Thymus (tissue), 11 donors: Measurements from ENCODE around the gene TTLL5. TPM values are rescaled to one million over a fixed set of nuclear protein-coding genes. Genes with fewer than 3 reads are reported as not detected.

ENCODE experiments used
- DNase-seq, 9 donors: peaks; one replicate each; pipeline ENCODE4 v3.0.0-alpha.2; 2013; ENCODE audit warnings: low spot score in 9 of 9, low read depth in 6 of 9, missing footprints in 1 of 9
- H3K27ac ChIP-seq, 2 donors: one replicate each; pipeline ENCODE4 v1.5.1; 2013; ENCODE audit warnings: control low read depth in 1 of 2, low read depth in 1 of 2, low read length in 1 of 2, mild to moderate bottlenecking in 1 of 2, moderate library complexity in 1 of 2
- H3K27me3 ChIP-seq, 2 donors: one replicate each; pipeline ENCODE4 v1.5.1; 2013; ENCODE audit warnings: low read length in 1 of 2; ENCODE audit not compliant: control insufficient read depth in 2 of 2, insufficient read depth in 1 of 2
- H3K36me3 ChIP-seq, 2 donors: one replicate each; pipeline ENCODE4 v1.5.1; 2013; ENCODE audit warnings: low read length in 1 of 2, mild to moderate bottlenecking in 1 of 2, moderate library complexity in 1 of 2; ENCODE audit not compliant: control insufficient read depth in 2 of 2, insufficient read depth in 2 of 2
- H3K4me1 ChIP-seq, 2 donors: one replicate each; pipeline ENCODE4 v1.5.1; 2013; ENCODE audit warnings: low read length in 2 of 2; ENCODE audit not compliant: control insufficient read depth in 2 of 2, insufficient read depth in 2 of 2
- H3K4me3 ChIP-seq, 2 donors: one replicate each; pipeline ENCODE4 v1.5.1; 2013; ENCODE audit warnings: low read length in 2 of 2, control low read depth in 1 of 2, mild to moderate bottlenecking in 1 of 2
- H3K9me3 ChIP-seq, 2 donors: one replicate each; pipeline ENCODE4 v1.5.1; 2013; ENCODE audit warnings: low read length in 1 of 2, mild to moderate bottlenecking in 1 of 2; ENCODE audit not compliant: control insufficient read depth in 2 of 2, insufficient read depth in 1 of 2
- WGBS: extraction: QIAGEN DNeasy Blood & Tissue Kit; methylation state at CpG from one replicate; pipeline ENCODE4 v1.1.7; 2013; 5-methylcytosine and 5-hydroxymethylcytosine counted together
- polyA plus RNA-seq: library from polyadenylated mRNA; stranded (reverse); fragments of 200-250 nt; gene quantifications from one replicate; pipeline ENCODE4 v1.2.3, GENCODE V29; 2013
- total RNA-seq: library from RNA; stranded (reverse); fragments of 120-200 nt; gene quantifications from one replicate; pipeline ENCODE4 v1.2.4, GENCODE V29; 2013
- donor health status: healthy.

Gene TTLL5
- total and polyA plus RNA-seq, 2 donors: 11.5 to 15.2 TPM

- Histone ChIP-seq H3K36me3 (peaks cover 3 to 5% of the 10 kb centered on the region in 2 donors), H3K4me3 (no peak overlapping the region), H3K27me3 (no peaks in the 10 kb centered on the region), H3K9me3 (no peaks in the 10 kb centered on the region), H3K27ac (no peak overlapping the region), H3K4me1 (peaks cover 0 to 2% of the 10 kb centered on the region in 2 donors)
- no peak for DNase-seq
- 97% methylated on average over 3 of the region's 3 CpGs for WGBS
Observed at GRCh38 chr14:75727124-75727523, 66.1 kb downstream of the TTLL5 start.

DNA sequence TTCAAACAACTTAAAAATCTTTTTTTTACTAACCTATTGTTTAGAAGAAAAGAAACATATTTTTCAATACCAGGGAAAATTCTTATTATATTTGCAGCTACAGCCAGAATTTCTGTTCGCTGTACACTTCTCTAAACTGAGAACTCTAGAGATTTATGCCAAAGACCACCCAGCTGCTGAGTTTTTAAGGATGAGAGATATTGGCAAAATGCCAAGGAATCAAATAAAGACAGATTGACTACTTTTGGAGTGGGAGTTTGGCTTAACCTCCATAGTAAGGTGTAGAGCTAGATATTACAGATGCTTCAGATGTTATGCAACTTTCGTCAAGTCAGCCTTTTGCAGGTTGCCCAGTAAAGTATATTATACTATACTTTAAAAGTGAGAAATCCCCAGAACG lies 71.8 kb downstream of the TTLL5 start:
- H3K27ac ChIP-seq: no peak overlapping the region
- no peaks in the 10 kb centered on the region for H3K27me3 ChIP-seq
- peaks cover 15 to 18% of the 10 kb centered on the region in 2 donors for H3K36me3 ChIP-seq
- no peaks in the 10 kb centered on the region for H3K4me1 ChIP-seq
- no peaks in the 10 kb centered on the region for H3K9me3 ChIP-seq
- no peak overlapping the region for H3K4me3 ChIP-seq
- no peak for DNase-seq
- WGBS: 98% methylated on average over 3 of the region's 3 CpGs

DNA sequence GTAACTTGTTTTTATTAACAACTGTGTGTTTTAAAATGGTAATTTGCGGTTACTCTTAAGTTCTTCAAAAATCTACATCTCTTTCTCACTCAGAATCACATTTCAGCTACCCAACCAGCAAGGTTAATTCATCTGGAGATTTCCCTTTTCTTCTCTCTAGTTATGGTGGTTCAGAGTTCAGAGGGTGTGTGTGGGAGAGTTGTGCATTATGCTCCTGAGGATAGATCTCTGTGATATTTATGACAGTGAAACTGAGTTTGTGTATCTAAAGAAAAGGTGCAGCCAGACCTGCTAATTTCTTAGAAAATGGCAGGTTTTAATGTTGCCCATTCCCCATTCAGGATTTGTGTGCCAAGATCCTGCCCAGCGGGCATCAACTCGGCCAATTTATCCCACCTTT lies 73.8 kb downstream of the TTLL5 start:
- Histone ChIP-seq H3K27ac (no peak overlapping the region), H3K36me3 (peaks cover 15 to 21% of the 10 kb centered on the region in 2 donors), H3K4me3 (no peak overlapping the region), H3K9me3 (no peaks in the 10 kb centered on the region), H3K27me3 (no peaks in the 10 kb centered on the region), H3K4me1 (no peaks in the 10 kb centered on the region)
- 66% methylated on average over 3 of the region's 3 CpGs for WGBS
- no peak for DNase-seq

GRCh38 chr14:75736845-75737485 lies 75.9 kb downstream of the TTLL5 start:
- no peak overlapping the region for H3K4me3 ChIP-seq
- H3K36me3 ChIP-seq: peaks cover 15 to 21% of the 10 kb centered on the region in 2 donors
- no peak overlapping the region for H3K27ac ChIP-seq
- no peaks in the 10 kb centered on the region for H3K4me1 ChIP-seq
- no peaks in the 10 kb centered on the region for H3K27me3 ChIP-seq
- H3K9me3 ChIP-seq: no peaks in the 10 kb centered on the region
- no peak for DNase-seq

DNA sequence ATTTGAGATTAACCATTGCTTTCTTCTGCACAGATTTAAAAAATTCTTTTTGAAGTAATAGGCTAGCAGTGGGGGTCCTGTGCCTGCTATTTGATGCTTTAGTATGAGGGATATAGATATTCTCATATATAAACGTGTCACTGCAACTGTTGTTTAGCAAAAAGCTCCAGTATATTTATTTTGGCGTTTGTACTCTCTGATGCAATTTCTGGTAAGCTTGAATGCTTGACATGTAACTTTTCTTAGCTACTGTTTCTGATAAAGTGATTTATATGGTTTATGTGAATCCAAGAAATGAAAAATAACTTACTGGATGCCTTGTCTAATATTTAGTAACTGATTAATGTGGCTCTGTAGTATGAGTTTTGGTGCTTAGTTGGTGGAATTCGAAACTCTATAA lies 77.1 kb downstream of the TTLL5 start:
- Histone ChIP-seq H3K27me3 (no peaks in the 10 kb centered on the region), H3K4me1 (no peaks in the 10 kb centered on the region), H3K4me3 (no peak overlapping the region), H3K27ac (no peak overlapping the region), H3K9me3 (no peaks in the 10 kb centered on the region), H3K36me3 (peaks cover 15 to 22% of the 10 kb centered on the region in 2 donors)
- DNase-seq: no peak
- WGBS: 95% methylated on average over 3 of the region's 3 CpGs

DNA sequence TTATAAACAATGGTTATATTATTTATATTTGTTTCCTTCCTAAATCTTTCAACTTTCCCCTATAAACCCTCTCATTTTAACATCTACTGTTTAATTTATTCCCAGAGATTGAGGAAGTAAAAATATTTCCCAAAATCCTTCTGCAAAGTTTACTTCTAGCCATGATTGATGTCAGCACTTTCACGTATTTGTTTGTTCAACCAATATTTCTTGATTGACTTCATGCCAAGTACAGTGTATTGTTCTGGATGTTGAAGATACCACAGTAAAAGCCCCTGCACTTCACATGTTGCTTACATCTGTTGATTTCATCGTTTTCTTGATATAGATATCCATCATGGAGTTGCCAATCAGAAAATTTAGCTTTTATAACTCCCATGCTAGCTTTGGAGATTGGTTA lies 81.8 kb downstream of the TTLL5 start:
- no peak for DNase-seq
- Histone ChIP-seq H3K27me3 (no peaks in the 10 kb centered on the region), H3K9me3 (no peaks in the 10 kb centered on the region), H3K36me3 (peaks cover 0 to 15% of the 10 kb centered on the region in 2 donors), H3K4me3 (no peak overlapping the region), H3K27ac (no peak overlapping the region), H3K4me1 (no peaks in the 10 kb centered on the region)
- 97% methylated on average over 2 of the region's 2 CpGs for whole genome bisulfite sequencing

- Histone ChIP-seq H3K9me3 (no peaks in the 10 kb centered on the region), H3K36me3 (peaks cover 9 to 18% of the 10 kb centered on the region in 2 donors), H3K4me1 (no peaks in the 10 kb centered on the region), H3K27ac (no peak overlapping the region), H3K27me3 (no peaks in the 10 kb centered on the region), H3K4me3 (no peak overlapping the region)
- WGBS: 94% methylated on average over 2 of the region's 2 CpGs
- DNase-seq: no peak
Observed at GRCh38 chr14:75747899-75748298, 86.9 kb downstream of the TTLL5 start.

DNA sequence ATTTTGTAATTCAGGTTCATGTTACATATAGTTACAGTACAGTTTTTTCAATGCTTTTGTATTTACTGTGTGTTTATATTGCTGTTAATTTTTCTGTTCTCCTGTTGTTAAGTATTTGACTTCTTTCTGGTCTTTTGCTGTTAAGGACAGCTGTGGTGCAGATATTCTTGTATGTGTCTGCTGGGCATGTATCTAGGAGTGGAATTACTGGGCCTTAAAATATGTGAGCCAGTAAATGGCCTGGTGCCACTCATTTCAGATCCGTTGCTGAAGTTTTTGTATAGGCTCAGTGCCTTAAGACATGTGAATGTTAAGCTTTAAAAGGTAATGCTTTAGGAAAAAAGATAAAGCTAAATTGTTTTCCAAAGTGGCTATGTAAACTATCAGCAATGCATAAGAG lies 87.3 kb downstream of the TTLL5 start:
- Histone ChIP-seq H3K9me3 (no peaks in the 10 kb centered on the region), H3K36me3 (peaks cover 9 to 14% of the 10 kb centered on the region in 2 donors), H3K27me3 (no peaks in the 10 kb centered on the region), H3K4me3 (no peak overlapping the region), H3K27ac (no peak overlapping the region), H3K4me1 (no peaks in the 10 kb centered on the region)
- no peak for DNase-seq
- WGBS: 99% methylated on average over 1 of the region's 1 CpG

DNA sequence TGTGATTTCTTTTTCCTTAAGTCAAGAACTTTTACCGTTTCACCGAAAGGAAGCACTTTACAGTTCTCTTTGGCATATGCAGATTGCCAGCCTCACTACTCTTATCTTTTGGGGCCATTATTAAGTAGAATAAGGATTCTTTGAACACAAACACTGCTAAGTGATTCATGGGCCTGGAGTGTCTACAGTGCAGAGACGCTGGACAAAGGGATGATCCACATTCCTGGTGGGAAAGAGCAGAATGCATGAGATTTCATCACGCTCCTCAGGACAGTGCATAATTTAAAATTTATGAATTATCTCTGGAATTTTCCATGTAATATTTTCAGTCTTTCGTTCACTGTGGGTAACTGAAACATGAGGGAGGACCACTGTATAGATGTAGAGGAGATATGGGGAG lies 90.2 kb downstream of the TTLL5 start:
- no peaks in the 10 kb centered on the region for H3K4me1 ChIP-seq
- H3K4me3 ChIP-seq: no peak overlapping the region
- no peak overlapping the region for H3K27ac ChIP-seq
- peaks cover 7 to 9% of the 10 kb centered on the region in 2 donors for H3K36me3 ChIP-seq
- no peak for DNase-seq
- over 99% methylated on average over 5 of the region's 5 CpGs for WGBS
- no peaks in the 10 kb centered on the region for H3K27me3 ChIP-seq
- H3K9me3 ChIP-seq: no peaks in the 10 kb centered on the region
